Activated naive CD4-positive, alpha-beta T cell treated with anti-CD3 and anti-CD28 coated beads, Interleukin-2, amount 50 U/mL, for 24 hours (primary cell): ENCODE results near the gene CACNG8.
"Not testable (repeated sequence)": the region's sequence is repeated elsewhere in the genome, so short reads cannot be mapped to it uniquely, and the experiment has no call there.

Experiments
- H3K27ac Mint-ChIP-seq: one replicate; pipeline ENCODE4 v1.8.0; 2021; ENCODE audit warnings: mild to moderate bottlenecking, mixed read lengths
- H3K27me3 Mint-ChIP-seq: one replicate; pipeline ENCODE4 v1.8.0; 2021; ENCODE audit warnings: mixed read lengths
- H3K36me3 Mint-ChIP-seq: one replicate; pipeline ENCODE4 v1.8.0; 2021; ENCODE audit warnings: mixed read lengths
- H3K4me1 Mint-ChIP-seq: one replicate; pipeline ENCODE4 v1.8.0; 2021; ENCODE audit warnings: mixed read lengths
- H3K4me3 Mint-ChIP-seq: one replicate; pipeline ENCODE4 v1.8.0; 2021; ENCODE audit warnings: mild to moderate bottlenecking, mixed read lengths
- H3K9me3 Mint-ChIP-seq: one replicate; pipeline ENCODE4 v1.8.0; 2021; ENCODE audit warnings: mixed read lengths

The CACNG8 gene

GRCh38 chr19:53962887-53963431 lies at the start of gene CACNG8:
Gene CACNG8, plus strand, starts transcription at chr19:53962937.
- no peaks in the 10 kb centered on the region for H3K9me3 Mint-ChIP-seq
- no peak within 1 kb of the TSS for H3K27ac Mint-ChIP-seq
- peaks cover 10% of the 10 kb centered on the region for H3K4me1 Mint-ChIP-seq
- H3K4me3 Mint-ChIP-seq: no peak within 1 kb of the TSS
- H3K27me3 Mint-ChIP-seq: peaks cover 61% of the 10 kb centered on the region
- peaks cover 2% of the 10 kb centered on the region for H3K36me3 Mint-ChIP-seq

- H3K27me3 Mint-ChIP-seq: peaks cover 29% of the 10 kb centered on the region
- H3K27ac Mint-ChIP-seq: no peak overlapping the region
- no peaks in the 10 kb centered on the region for H3K9me3 Mint-ChIP-seq
Measured at GRCh38 chr19:53915000-53915399, 47.7 kb upstream of the CACNG8 start.

GRCh38 chr19:53916004-53916403 lies 46.7 kb upstream of the CACNG8 start:
- Mint-ChIP-seq H3K4me1 (no peaks in the 10 kb centered on the region), H3K27ac (no peak overlapping the region), H3K27me3 (peaks cover 21% of the 10 kb centered on the region)

More at GRCh38 chr19:53915000-53915399, 47.7 kb upstream of the CACNG8 start:
- no peak overlapping the region for H3K4me3 Mint-ChIP-seq
- H3K4me1 Mint-ChIP-seq: no peaks in the 10 kb centered on the region
- H3K36me3 Mint-ChIP-seq: peaks cover 2% of the 10 kb centered on the region

DNA sequence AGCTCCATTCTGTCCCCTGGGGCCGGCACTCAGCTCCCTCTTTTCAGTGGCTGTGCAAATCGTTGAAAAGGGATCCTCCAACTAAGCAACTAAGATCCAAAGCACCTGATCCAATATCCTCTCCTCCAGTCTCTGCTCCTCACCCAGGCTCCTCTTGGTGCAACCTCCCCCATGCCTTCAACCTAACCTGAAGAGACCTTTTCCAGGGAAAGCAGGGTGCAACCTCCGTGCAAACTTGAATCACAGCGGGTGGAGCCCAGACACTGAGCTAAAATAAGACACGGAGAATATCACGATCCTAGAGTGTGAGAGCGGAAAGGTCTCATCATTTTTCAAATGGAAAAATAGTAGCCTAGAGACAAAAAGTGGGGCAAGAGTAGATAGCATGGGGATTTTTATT lies 45.4 kb upstream of the CACNG8 start:
- Mint-ChIP-seq H3K4me3 (no peak overlapping the region), H3K27me3 (peaks cover 13% of the 10 kb centered on the region), H3K9me3 (no peaks in the 10 kb centered on the region), H3K27ac (no peak overlapping the region), H3K36me3 (peaks cover 2% of the 10 kb centered on the region), H3K4me1 (no peaks in the 10 kb centered on the region)

More at GRCh38 chr19:53916004-53916403, 46.7 kb upstream of the CACNG8 start:
- H3K4me3 Mint-ChIP-seq: no peak overlapping the region
- H3K36me3 Mint-ChIP-seq: peaks cover 2% of the 10 kb centered on the region
- no peaks in the 10 kb centered on the region for H3K9me3 Mint-ChIP-seq

DNA sequence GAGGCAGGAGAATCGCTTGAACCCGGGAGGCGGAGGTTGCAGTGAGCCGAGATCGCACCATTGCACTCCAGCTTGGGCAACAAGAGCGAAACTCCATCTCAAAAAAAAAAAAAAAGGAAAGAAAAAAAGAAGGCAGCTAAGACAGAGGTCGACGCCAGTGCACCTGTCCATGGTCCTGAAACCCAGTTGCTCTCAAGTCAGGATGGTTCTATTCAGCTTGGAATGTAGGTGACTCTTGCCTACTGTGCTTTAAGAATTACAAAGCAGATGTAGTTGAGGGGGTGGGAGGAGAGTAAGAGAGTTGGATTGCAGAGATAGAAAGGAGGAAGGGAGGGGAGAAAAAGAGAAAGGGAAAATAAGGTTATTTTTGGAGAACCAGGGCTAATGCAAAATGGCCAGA lies 35.0 kb upstream of the CACNG8 start:
- Mint-ChIP-seq H3K4me1 (no peaks in the 10 kb centered on the region), H3K27me3 (peaks cover 6% of the 10 kb centered on the region), H3K27ac (no peak overlapping the region)

DNA sequence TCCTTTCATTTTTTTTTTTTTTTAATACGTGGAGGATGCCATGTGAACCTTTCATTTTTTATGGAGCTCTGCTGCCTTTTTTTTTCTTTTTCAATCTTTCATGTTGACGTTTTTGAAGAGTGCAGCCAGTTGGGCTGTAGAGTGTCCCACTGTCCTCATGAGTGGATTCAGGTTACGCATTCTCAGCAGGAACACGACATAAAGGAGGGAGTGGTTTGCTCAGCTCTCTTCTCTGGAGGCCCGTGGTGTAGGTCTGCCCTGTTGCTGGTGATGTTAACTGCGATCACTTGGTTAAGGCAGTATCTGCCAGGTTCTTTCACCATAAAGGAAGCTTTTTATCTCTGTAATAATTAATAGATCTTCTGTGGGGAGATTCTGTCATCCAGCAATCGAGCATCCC lies 26.7 kb upstream of the CACNG8 start:
- H3K4me1 Mint-ChIP-seq: no peaks in the 10 kb centered on the region
- H3K27ac Mint-ChIP-seq: no peak overlapping the region
- H3K4me3 Mint-ChIP-seq: no peak overlapping the region
- H3K9me3 Mint-ChIP-seq: no peaks in the 10 kb centered on the region
- H3K27me3 Mint-ChIP-seq: peaks cover 19% of the 10 kb centered on the region
- H3K36me3 Mint-ChIP-seq: no peaks in the 10 kb centered on the region

More for the DNA sequence above, 35.0 kb upstream of the CACNG8 start:
- Mint-ChIP-seq H3K4me3 (no peak overlapping the region), H3K36me3 (peaks cover 1% of the 10 kb centered on the region), H3K9me3 (no peaks in the 10 kb centered on the region)

DNA sequence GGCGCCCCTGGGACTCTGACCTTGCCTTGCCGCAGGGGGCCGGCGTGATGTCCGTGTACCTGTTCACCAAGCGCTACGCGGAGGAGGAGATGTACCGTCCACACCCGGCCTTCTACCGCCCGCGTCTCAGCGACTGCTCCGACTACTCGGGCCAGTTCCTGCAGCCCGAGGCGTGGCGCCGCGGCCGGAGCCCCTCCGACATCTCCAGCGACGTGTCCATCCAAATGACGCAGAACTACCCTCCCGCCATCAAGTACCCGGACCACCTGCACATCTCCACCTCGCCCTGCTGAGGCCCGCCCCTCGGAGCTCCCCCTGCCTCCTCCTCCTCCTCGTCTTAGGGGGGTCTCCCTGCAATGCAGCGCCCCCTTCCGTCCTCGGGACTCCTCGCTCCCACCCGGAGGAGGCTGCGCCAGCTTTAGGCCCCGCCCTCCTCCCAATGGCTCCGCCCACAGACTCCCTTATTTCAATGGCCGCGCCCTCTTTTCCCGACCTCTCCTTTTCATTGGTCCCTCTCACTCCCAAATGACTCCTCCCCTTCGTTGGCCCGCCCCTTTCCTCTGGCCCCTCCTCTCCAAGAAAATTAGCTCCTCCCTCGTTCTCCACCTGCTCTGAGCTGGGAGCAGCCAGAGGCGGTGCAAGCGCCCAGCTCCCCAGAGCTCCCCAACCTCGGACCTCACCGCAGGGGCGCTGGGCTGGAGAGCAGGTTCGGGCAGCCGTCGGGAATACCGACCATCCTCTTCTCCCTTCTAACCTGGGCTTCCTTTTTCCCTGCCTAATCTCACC lies 20.5 kb upstream of the CACNG8 start:
- H3K4me3 Mint-ChIP-seq: no peak overlapping the region
- H3K4me1 Mint-ChIP-seq: no peaks in the 10 kb centered on the region
- no peaks in the 10 kb centered on the region for H3K36me3 Mint-ChIP-seq
- H3K9me3 Mint-ChIP-seq: no peaks in the 10 kb centered on the region
- no peak overlapping the region for H3K27ac Mint-ChIP-seq
- H3K27me3 Mint-ChIP-seq: peaks cover 50% of the 10 kb centered on the region

GRCh38 chr19:53944416-53944815 lies 18.3 kb upstream of the CACNG8 start:
- Mint-ChIP-seq H3K27me3 (peaks cover 48% of the 10 kb centered on the region), H3K4me1 (no peaks in the 10 kb centered on the region), H3K4me3 (no peak overlapping the region), H3K27ac (no peak overlapping the region), H3K36me3 (no peaks in the 10 kb centered on the region), H3K9me3 (no peaks in the 10 kb centered on the region)

DNA sequence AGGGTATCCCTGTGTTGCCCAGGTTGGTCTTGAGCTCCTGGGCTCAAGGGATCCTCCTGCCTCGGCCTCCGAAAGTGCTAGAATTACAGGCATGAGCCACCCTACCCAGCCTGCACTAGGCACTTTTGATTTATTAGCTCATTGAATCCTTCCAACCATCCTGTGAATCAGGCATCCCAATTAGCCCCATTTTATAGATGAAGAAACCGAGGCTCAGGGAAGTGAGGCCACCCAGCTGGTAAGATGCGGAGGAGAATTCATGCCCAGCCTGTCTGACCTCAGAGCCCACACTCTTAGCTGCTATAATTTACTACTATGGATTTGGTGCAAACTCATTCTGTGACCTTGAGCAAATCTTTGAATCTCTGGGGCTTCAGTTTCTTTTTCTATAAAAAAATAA lies 17.8 kb upstream of the CACNG8 start:
- Mint-ChIP-seq H3K27ac (no peak overlapping the region), H3K9me3 (no peaks in the 10 kb centered on the region), H3K36me3 (no peaks in the 10 kb centered on the region), H3K27me3 (peaks cover 50% of the 10 kb centered on the region), H3K4me1 (no peaks in the 10 kb centered on the region), H3K4me3 (no peak overlapping the region)

DNA sequence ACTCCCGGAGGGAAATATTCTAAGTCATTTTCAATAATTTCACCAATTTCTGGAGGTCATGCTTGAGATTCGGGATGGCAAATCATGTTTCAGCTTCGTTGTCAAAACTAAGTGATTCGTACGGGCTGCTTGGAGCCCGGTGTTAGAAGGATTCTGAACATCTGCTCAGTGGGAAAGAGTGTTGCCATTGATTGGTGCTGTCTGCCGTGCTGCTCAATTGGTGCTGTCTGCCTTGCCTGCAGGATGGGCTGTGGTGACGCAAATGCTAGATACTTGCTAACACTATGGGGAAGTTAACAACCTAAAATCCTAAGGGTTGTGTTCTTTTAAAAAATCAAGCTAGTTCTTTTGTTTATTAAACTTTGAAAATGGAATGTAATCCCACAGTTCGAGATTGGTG lies 17.3 kb upstream of the CACNG8 start:
- H3K27me3 Mint-ChIP-seq: peaks cover 47% of the 10 kb centered on the region
- H3K36me3 Mint-ChIP-seq: no peaks in the 10 kb centered on the region
- H3K4me3 Mint-ChIP-seq: no peak overlapping the region
- H3K27ac Mint-ChIP-seq: no peak overlapping the region
- H3K4me1 Mint-ChIP-seq: no peaks in the 10 kb centered on the region
- H3K9me3 Mint-ChIP-seq: no peaks in the 10 kb centered on the region

DNA sequence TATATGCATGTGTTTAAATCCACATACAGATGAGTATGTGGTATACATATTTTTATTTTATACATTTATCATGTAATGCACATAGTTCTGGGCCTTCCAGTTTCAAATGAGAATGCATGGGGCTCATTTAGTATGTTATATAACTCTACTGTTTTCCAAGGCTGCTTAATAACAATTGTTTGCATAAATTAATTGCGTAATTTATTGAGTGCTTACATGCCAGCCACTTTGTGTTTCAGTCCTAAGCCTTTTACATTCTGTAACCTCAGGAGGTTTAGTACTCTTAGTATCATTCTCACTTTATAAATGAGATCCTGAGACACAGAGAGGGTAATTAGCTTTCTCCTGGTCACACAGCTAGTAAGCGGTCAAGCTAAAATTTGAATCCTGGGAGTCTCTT lies 16.7 kb upstream of the CACNG8 start:
- Mint-ChIP-seq H3K36me3 (no peaks in the 10 kb centered on the region), H3K27ac (no peak overlapping the region)

DNA sequence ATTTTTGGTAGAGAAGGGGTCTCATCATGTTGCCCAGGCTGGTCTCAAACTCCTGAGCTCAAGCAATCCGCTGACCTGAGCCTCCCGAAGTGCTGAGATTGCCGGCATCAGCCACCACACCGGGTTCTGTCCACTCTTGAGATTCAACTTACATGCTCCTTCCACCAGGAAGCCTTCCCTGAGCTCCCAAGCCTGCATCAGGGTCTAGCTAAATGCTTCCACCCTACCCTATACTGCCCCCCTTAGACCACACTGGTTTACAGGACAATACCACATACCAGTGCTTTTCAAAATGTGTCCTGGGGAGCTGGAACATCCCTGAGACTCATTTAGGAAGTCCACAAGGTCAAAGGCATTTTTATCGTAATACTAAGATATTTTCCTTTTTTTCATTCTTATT lies 15.1 kb upstream of the CACNG8 start:
- H3K36me3 Mint-ChIP-seq: peaks cover 2% of the 10 kb centered on the region

More for the DNA sequence above, 16.7 kb upstream of the CACNG8 start:
- Mint-ChIP-seq H3K4me3 (no peak overlapping the region), H3K27me3 (peaks cover 45% of the 10 kb centered on the region), H3K9me3 (no peaks in the 10 kb centered on the region), H3K4me1 (no peaks in the 10 kb centered on the region)

GRCh38 chr19:53948611-53949010 lies 14.1 kb upstream of the CACNG8 start:
- H3K4me3 Mint-ChIP-seq, H3K9me3 Mint-ChIP-seq, H3K36me3 Mint-ChIP-seq, H3K4me1 Mint-ChIP-seq, H3K27ac Mint-ChIP-seq: not testable (repeated sequence)
- peaks cover 37% of the 10 kb centered on the region for H3K27me3 Mint-ChIP-seq

More for the DNA sequence above, 15.1 kb upstream of the CACNG8 start:
- Mint-ChIP-seq H3K27ac (no peak overlapping the region), H3K4me3 (no peak overlapping the region), H3K9me3 (no peaks in the 10 kb centered on the region), H3K4me1 (no peaks in the 10 kb centered on the region), H3K27me3 (peaks cover 41% of the 10 kb centered on the region)

DNA sequence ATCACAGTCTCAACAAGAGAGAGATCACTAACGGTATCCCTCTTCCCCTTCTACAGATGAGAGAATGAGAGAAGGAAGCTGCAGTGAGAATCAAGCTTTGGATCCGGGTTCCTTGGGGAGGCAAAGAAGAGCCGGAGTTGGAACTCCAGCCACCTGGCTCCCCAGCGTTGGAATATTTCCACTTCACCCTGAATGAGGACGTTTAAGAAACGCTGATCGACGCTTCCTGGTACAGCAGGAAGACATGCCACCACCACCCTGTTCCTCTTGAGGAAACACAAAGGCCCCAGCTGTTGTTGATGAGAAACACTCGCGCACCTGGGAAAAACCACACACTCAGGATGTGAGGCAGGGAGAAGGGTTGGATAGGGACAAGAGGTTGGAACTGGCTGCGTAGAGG lies 11.3 kb upstream of the CACNG8 start:
- Mint-ChIP-seq H3K9me3 (no peaks in the 10 kb centered on the region), H3K27ac (no peak overlapping the region), H3K4me3 (no peak overlapping the region), H3K27me3 (peaks cover 26% of the 10 kb centered on the region), H3K4me1 (no peaks in the 10 kb centered on the region), H3K36me3 (peaks cover 3% of the 10 kb centered on the region)

- peaks cover 26% of the 10 kb centered on the region for H3K27me3 Mint-ChIP-seq
- no peak overlapping the region for H3K4me3 Mint-ChIP-seq
- peak overlapping the region; percentile 2 for H3K27ac Mint-ChIP-seq
- peaks cover 3% of the 10 kb centered on the region for H3K36me3 Mint-ChIP-seq
- no peaks in the 10 kb centered on the region for H3K9me3 Mint-ChIP-seq
- H3K4me1 Mint-ChIP-seq: no peaks in the 10 kb centered on the region
Measured at GRCh38 chr19:53951947-53952346, 10.8 kb upstream of the CACNG8 start.

GRCh38 chr19:53953383-53953782 lies 9.4 kb upstream of the CACNG8 start:
- no peak overlapping the region for H3K4me3 Mint-ChIP-seq
- no peak overlapping the region for H3K27ac Mint-ChIP-seq
- H3K36me3 Mint-ChIP-seq: peaks cover 3% of the 10 kb centered on the region
- H3K27me3 Mint-ChIP-seq: peaks cover 29% of the 10 kb centered on the region
- peaks cover 4% of the 10 kb centered on the region for H3K4me1 Mint-ChIP-seq
- no peaks in the 10 kb centered on the region for H3K9me3 Mint-ChIP-seq
